ENCODE results near the gene FGD6. TPM values are rescaled to one million over a fixed set of nuclear protein-coding genes. Genes with fewer than 3 reads are reported as not detected.

Gene FGD6
- total RNA-seq, 2 donors from 2014 or later, result 9.9 to 13.9 TPM

DNA sequence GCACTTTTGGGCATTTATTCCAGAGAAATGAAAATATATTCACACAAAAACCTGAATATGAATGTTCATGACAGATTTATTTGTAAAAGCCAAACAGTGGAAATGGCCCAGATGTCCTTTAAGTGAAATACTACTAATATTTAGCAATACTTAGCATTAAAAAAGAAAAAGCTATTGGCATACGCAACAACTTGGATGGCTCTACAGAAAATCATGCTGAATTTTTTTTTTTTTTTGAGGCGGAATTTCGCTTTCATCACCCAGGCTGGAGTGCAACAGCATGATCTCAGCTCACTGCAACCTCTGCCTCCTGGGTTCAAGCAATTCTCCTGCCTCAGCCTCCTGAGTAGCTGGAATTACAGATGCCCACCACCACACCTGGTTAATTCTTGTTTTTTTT, 24.1 kb downstream of the FGD6 start:
- TF ChIP-seq POLR2A (IDR thresholded peaks at IDR 0.05) (no peak), POLR2AphosphoS5 (IDR thresholded peaks at IDR 0.05) (no peak)
- TF ChIP-seq, protein P1, sequence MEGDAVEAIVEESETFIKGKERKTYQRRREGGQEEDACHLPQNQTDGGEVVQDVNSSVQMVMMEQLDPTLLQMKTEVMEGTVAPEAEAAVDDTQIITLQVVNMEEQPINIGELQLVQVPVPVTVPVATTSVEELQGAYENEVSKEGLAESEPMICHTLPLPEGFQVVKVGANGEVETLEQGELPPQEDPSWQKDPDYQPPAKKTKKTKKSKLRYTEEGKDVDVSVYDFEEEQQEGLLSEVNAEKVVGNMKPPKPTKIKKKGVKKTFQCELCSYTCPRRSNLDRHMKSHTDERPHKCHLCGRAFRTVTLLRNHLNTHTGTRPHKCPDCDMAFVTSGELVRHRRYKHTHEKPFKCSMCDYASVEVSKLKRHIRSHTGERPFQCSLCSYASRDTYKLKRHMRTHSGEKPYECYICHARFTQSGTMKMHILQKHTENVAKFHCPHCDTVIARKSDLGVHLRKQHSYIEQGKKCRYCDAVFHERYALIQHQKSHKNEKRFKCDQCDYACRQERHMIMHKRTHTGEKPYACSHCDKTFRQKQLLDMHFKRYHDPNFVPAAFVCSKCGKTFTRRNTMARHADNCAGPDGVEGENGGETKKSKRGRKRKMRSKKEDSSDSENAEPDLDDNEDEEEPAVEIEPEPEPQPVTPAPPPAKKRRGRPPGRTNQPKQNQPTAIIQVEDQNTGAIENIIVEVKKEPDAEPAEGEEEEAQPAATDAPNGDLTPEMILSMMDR (IDR thresholded peaks at IDR 0.05), result no peak
- H3K27ac ChIP-seq, result no peak overlapping the region
- 95% methylated on average over 3 of the region's 3 CpGs for WGBS
- no peaks in the 10 kb centered on the region for H3K36me3 ChIP-seq
- intact Hi-C loops (cut with DNase I), result no loop called here
- H3K9me3 ChIP-seq, result no peaks in the 10 kb centered on the region
- no peak for DNase-seq (ENCODE audit: low spot score)
- no peaks in the 10 kb centered on the region for H3K27me3 ChIP-seq (replicated peaks; ENCODE audit: insufficient read depth)
- no peak overlapping the region for H3K4me3 ChIP-seq
- H3K4me1 ChIP-seq (replicated peaks), result no peaks in the 10 kb centered on the region

DNA sequence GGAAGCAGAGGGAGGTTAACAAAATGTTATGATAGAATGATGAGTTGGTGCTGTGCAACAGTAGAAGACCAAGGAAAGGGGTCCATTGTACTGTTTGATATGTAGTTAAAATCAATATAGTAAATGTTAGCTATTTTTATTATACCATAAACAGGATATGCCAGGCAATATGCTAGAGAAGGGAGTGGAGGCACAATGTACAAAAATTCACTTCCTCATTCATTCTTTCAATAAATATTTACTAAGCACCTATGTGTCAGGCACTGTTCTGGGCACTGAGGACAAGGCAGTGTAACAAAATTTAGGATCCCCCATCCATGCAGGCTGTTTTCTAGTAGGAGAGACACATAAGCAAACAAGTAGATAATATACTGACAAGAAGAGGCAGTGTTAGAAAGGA, 25.0 kb downstream of the FGD6 start:
- Histone ChIP-seq H3K36me3 (no peaks in the 10 kb centered on the region), H3K27me3 (replicated peaks; ENCODE audit: insufficient read depth) (no peaks in the 10 kb centered on the region), H3K27ac (no peak overlapping the region), H3K4me3 (no peak overlapping the region), H3K9me3 (no peaks in the 10 kb centered on the region), H3K4me1 (replicated peaks) (no peaks in the 10 kb centered on the region)
- no peak for TF ChIP-seq POLR2AphosphoS5 (IDR thresholded peaks at IDR 0.05)
- no peak for DNase-seq (ENCODE audit: low spot score)
- intact Hi-C loops (cut with DNase I), result no loop called here

DNA sequence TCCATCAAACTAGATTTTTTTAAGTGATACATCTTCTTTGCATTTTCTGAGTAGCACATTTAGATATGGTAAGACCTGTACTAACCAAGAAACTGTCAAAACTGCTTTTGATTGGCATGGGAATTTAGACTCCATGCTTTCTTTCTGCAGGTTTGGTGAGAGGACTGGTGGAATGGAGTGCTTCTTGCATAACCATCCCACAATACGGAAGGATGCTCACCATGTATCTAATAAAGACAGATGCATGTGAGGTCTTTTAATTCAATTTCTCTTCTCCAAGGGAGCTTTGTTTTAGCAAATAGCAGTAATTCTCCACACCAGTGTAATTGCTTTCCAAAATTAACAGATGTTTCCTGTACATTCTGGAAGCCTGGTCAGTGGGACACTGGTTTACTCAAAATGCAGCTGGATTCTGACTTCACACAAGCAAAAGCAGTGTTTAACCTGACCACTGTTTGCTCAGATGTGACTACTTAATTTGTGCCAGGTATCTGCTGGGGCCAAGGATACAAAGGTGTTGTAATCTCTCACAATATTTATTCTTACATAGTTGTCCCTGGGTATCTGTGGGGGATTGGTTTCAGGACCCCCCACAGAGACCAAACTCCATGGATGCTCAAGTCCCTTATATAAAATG, 26.1 kb downstream of the FGD6 start:
- H3K27ac ChIP-seq, result no peak overlapping the region
- no peak for TF ChIP-seq POLR2AphosphoS5 (IDR thresholded peaks at IDR 0.05)
- TF ChIP-seq, protein P1 (IDR thresholded peaks at IDR 0.05), result no peak
- no peak for TF ChIP-seq POLR2A (IDR thresholded peaks at IDR 0.05)
- WGBS, result 77% methylated on average over 1 of the region's 1 CpG
- H3K4me1 ChIP-seq (replicated peaks), result no peaks in the 10 kb centered on the region
- no peaks in the 10 kb centered on the region for H3K9me3 ChIP-seq
- intact Hi-C loops (cut with DNase I), result no loop called here
- no peaks in the 10 kb centered on the region for H3K36me3 ChIP-seq
- H3K4me3 ChIP-seq, result no peak overlapping the region
- no peak for DNase-seq (ENCODE audit: low spot score)
- no peaks in the 10 kb centered on the region for H3K27me3 ChIP-seq (replicated peaks; ENCODE audit: insufficient read depth)

DNA sequence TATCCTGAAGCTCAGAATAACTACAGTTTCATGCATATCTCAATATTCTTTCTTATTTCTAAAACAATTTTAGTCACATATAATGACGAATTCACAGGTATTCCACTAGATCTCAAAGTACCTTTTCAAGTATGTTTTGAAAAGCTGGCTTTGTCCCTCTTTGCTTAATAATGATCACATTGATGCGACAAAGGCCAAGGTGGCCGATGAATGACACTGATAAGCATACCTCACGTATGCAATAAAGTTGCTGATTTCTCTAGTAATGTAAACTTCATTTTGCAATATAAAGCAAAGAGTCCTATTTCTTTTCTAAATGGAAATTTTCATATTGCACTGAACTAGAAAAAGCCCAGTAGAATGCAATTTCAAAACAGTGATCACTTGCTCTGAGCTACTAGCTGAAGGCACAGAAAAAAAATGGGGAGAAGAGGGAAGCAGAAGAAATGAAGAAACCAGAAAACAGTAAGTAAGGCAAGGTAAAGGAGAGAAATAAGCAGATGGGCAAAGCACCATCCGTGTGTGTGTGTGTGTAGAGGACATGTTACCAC, 29.3 kb downstream of the FGD6 start:
- H3K4me3 ChIP-seq, result no peak overlapping the region
- no peak for TF ChIP-seq POLR2A (IDR thresholded peaks at IDR 0.05)
- TF ChIP-seq, protein P1 (IDR thresholded peaks at IDR 0.05), result no peak
- no peak for TF ChIP-seq POLR2AphosphoS5 (IDR thresholded peaks at IDR 0.05)
- no peaks in the 10 kb centered on the region for H3K27me3 ChIP-seq (replicated peaks; ENCODE audit: insufficient read depth)
- H3K36me3 ChIP-seq, result no peaks in the 10 kb centered on the region
- no peak for DNase-seq (ENCODE audit: low spot score)
- no peaks in the 10 kb centered on the region for H3K9me3 ChIP-seq
- intact Hi-C loops (cut with DNase I), result no loop called here
- 56% methylated on average over 5 of the region's 5 CpGs for WGBS
- H3K4me1 ChIP-seq (replicated peaks), result no peaks in the 10 kb centered on the region
- H3K27ac ChIP-seq, result no peak overlapping the region

DNA sequence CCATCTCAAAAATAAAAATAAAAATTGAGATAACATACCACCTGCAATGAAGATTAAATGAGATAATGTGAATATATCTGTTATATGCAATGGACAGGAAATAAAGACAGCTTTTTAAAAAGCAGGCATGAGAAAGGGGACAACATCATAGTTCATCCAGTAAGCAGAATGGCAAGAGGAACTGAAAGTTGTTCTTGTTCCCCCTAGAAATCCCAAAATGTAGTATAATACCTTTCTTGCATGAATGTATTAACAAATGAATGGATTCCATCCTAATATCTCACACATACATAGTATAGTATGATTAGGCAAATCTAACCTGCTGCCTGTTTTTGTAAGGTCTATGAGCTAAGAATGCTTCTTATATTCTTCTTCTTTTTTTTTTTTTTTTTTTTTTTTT, 31.4 kb downstream of the FGD6 start:
- TF ChIP-seq POLR2A (IDR thresholded peaks at IDR 0.05) (no peak), POLR2AphosphoS5 (IDR thresholded peaks at IDR 0.05) (no peak)
- TF ChIP-seq, protein P1 (IDR thresholded peaks at IDR 0.05), result no peak
- no peak overlapping the region for H3K27ac ChIP-seq
- no peaks in the 10 kb centered on the region for H3K36me3 ChIP-seq
- no peak overlapping the region for H3K4me3 ChIP-seq
- DNase-seq (ENCODE audit: low spot score), result no peak
- no peaks in the 10 kb centered on the region for H3K4me1 ChIP-seq (replicated peaks)
- H3K9me3 ChIP-seq, result no peaks in the 10 kb centered on the region
- H3K27me3 ChIP-seq (replicated peaks; ENCODE audit: insufficient read depth), result no peaks in the 10 kb centered on the region
- intact Hi-C loops (cut with DNase I), result no loop called here
